ENCODE results near the gene TAPT1. TPM values are rescaled to one million over a fixed set of nuclear protein-coding genes. Genes with fewer than 3 reads are reported as not detected.

TAPT1 gene
- total and polyA plus RNA-seq, 2 of the 13 experiments (the other 11 are each of a cell fraction or from before 2014, with no cell fraction given), result 24.5 to 25.3 TPM

DNA sequence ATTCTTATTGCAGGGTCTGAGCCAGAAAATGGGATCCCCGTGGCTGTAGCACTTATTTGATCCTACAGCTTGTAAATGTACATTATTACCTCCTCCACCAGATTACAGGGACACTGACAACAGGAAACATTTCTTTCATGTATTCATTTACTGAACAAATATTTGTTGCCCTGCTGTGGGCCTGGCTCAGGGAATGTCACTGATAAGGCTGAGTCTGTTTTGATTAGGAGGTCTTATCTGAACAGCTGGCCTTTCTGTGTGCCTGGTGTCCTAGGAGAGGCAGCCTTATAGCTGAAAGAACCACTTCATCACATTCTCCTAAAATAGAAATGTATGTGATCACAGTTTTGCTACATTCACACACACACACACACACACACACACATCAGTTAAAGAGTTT, 96.9 kb downstream of the TAPT1 start (continued):
- TF ChIP-seq ZFX (CRISPR knock-in tag; IDR thresholded peaks at IDR 0.05; ENCODE audit: low read depth) (peak; percentile 40; the same call in 1 of the 2 replicates), ZFP1 (CRISPR knock-in tag; IDR thresholded peaks at IDR 0.05) (no peak), TEAD3 (CRISPR knock-in tag; optimal IDR thresholded peaks at IDR 0.05; ENCODE audit: borderline replicate concordance) (peak; percentile 89), ZNF879 (CRISPR knock-in tag; IDR thresholded peaks at IDR 0.05) (no peak), ZNF337 (CRISPR knock-in tag; IDR thresholded peaks at IDR 0.05; ENCODE audit: borderline replicate concordance, low read depth) (no peak), PHF5A (CRISPR knock-in tag; IDR thresholded peaks at IDR 0.05; ENCODE audit: low read depth, unreplicated experiment) (no peak), MBNL3 (CRISPR knock-in tag; conservative IDR thresholded peaks at IDR 0.05) (no peak), HES4 (CRISPR knock-in tag; IDR thresholded peaks at IDR 0.05; ENCODE audit: borderline replicate concordance) (no peak), SAFB2 (CRISPR knock-in tag; IDR thresholded peaks at IDR 0.05; ENCODE audit: borderline replicate concordance, low read depth) (no peak)
- TF ChIP-seq, protein P1, sequence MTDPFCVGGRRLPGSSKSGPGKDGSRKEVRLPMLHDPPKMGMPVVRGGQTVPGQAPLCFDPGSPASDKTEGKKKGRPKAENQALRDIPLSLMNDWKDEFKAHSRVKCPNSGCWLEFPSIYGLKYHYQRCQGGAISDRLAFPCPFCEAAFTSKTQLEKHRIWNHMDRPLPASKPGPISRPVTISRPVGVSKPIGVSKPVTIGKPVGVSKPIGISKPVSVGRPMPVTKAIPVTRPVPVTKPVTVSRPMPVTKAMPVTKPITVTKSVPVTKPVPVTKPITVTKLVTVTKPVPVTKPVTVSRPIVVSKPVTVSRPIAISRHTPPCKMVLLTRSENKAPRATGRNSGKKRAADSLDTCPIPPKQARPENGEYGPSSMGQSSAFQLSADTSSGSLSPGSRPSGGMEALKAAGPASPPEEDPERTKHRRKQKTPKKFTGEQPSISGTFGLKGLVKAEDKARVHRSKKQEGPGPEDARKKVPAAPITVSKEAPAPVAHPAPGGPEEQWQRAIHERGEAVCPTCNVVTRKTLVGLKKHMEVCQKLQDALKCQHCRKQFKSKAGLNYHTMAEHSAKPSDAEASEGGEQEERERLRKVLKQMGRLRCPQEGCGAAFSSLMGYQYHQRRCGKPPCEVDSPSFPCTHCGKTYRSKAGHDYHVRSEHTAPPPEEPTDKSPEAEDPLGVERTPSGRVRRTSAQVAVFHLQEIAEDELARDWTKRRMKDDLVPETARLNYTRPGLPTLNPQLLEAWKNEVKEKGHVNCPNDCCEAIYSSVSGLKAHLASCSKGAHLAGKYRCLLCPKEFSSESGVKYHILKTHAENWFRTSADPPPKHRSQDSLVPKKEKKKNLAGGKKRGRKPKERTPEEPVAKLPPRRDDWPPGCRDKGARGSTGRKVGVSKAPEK (CRISPR knock-in tag; IDR thresholded peaks at IDR 0.05; ENCODE audit: borderline replicate concordance), result no peak
- TF ChIP-seq, protein P2, sequence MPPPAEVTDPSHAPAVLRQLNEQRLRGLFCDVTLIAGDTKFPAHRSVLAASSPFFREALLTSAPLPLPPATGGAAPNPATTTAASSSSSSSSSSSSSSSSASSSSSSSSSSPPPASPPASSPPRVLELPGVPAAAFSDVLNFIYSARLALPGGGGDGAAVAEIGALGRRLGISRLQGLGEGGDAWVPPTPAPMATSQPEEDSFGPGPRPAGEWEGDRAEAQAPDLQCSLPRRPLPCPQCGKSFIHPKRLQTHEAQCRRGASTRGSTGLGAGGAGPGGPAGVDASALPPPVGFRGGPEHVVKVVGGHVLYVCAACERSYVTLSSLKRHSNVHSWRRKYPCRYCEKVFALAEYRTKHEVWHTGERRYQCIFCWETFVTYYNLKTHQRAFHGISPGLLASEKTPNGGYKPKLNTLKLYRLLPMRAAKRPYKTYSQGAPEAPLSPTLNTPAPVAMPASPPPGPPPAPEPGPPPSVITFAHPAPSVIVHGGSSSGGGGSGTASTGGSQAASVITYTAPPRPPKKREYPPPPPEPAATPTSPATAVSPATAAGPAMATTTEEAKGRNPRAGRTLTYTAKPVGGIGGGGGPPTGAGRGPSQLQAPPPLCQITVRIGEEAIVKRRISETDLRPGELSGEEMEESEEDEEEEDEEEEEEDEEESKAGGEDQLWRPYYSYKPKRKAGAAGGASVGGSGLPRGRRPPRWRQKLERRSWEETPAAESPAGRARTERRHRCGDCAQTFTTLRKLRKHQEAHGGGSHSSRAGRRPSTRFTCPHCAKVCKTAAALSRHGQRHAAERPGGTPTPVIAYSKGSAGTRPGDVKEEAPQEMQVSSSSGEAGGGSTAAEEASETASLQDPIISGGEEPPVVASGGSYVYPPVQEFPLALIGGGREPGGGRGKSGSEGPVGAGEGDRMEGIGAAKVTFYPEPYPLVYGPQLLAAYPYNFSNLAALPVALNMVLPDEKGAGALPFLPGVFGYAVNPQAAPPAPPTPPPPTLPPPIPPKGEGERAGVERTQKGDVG (CRISPR knock-in tag; IDR thresholded peaks at IDR 0.05; ENCODE audit: borderline replicate concordance), result no peak
- TF ChIP-seq, protein P3, sequence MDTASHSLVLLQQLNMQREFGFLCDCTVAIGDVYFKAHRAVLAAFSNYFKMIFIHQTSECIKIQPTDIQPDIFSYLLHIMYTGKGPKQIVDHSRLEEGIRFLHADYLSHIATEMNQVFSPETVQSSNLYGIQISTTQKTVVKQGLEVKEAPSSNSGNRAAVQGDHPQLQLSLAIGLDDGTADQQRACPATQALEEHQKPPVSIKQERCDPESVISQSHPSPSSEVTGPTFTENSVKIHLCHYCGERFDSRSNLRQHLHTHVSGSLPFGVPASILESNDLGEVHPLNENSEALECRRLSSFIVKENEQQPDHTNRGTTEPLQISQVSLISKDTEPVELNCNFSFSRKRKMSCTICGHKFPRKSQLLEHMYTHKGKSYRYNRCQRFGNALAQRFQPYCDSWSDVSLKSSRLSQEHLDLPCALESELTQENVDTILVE (CRISPR knock-in tag; IDR thresholded peaks at IDR 0.05), result no peak
- TF ChIP-seq, protein P4, sequence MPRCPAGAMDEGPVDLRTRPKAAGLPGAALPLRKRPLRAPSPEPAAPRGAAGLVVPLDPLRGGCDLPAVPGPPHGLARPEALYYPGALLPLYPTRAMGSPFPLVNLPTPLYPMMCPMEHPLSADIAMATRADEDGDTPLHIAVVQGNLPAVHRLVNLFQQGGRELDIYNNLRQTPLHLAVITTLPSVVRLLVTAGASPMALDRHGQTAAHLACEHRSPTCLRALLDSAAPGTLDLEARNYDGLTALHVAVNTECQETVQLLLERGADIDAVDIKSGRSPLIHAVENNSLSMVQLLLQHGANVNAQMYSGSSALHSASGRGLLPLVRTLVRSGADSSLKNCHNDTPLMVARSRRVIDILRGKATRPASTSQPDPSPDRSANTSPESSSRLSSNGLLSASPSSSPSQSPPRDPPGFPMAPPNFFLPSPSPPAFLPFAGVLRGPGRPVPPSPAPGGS (CRISPR knock-in tag; IDR thresholded peaks at IDR 0.05), result no peak
- TF ChIP-seq, protein P5, sequence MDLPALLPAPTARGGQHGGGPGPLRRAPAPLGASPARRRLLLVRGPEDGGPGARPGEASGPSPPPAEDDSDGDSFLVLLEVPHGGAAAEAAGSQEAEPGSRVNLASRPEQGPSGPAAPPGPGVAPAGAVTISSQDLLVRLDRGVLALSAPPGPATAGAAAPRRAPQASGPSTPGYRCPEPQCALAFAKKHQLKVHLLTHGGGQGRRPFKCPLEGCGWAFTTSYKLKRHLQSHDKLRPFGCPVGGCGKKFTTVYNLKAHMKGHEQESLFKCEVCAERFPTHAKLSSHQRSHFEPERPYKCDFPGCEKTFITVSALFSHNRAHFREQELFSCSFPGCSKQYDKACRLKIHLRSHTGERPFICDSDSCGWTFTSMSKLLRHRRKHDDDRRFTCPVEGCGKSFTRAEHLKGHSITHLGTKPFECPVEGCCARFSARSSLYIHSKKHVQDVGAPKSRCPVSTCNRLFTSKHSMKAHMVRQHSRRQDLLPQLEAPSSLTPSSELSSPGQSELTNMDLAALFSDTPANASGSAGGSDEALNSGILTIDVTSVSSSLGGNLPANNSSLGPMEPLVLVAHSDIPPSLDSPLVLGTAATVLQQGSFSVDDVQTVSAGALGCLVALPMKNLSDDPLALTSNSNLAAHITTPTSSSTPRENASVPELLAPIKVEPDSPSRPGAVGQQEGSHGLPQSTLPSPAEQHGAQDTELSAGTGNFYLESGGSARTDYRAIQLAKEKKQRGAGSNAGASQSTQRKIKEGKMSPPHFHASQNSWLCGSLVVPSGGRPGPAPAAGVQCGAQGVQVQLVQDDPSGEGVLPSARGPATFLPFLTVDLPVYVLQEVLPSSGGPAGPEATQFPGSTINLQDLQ (CRISPR knock-in tag; IDR thresholded peaks at IDR 0.05), result no peak
- TF ChIP-seq, protein P6, sequence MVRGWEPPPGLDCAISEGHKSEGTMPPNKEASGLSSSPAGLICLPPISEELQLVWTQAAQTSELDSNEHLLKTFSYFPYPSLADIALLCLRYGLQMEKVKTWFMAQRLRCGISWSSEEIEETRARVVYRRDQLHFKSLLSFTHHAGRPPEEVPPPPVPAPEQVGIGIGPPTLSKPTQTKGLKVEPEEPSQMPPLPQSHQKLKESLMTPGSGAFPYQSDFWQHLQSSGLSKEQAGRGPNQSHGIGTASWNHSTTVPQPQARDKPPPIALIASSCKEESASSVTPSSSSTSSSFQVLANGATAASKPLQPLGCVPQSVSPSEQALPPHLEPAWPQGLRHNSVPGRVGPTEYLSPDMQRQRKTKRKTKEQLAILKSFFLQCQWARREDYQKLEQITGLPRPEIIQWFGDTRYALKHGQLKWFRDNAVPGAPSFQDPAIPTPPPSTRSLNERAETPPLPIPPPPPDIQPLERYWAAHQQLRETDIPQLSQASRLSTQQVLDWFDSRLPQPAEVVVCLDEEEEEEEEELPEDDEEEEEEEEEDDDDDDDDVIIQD (CRISPR knock-in tag; IDR thresholded peaks at IDR 0.05; ENCODE audit: low read depth), result no peak

Measured in HepG2 (cell line).